Gastrocnemius medialis (tissue), 4 donors: ENCODE measurements around the gene ATRIP. TPM values are rescaled to one million over a fixed set of nuclear protein-coding genes. Genes with fewer than 3 reads are reported as not detected.

Source experiments
- ATAC-seq, 2 donors: fragments of 150-250 bp; one replicate each; pipeline ENCODE4 v1.9.1; 2016
- DNase-seq, 2 donors: peaks; one replicate each; pipeline ENCODE4 v3.0.0-alpha.2; 2019
- H3K27ac ChIP-seq, 4 donors: fragments of 200-600 bp; sonication (generic); 1 replicate in 1 of 4; 2 replicates in 3 of 4; pipeline ENCODE4 v1.5.1; 2016 to 2018; ENCODE audit warnings: mild to moderate bottlenecking in 2 of 4, moderate library complexity in 1 of 4
- H3K27me3 ChIP-seq, 3 donors: fragments of 200-600 bp; sonication (generic) in 2 of 3; 1 replicate in 1 of 3; 2 replicates in 2 of 3; pipeline versions ENCODE4 v1.5.1 to v1.6.0; 2016 to 2019; ENCODE audit warnings: mild to moderate bottlenecking in 1 of 3, moderate library complexity in 1 of 3
- H3K36me3 ChIP-seq, 2 donors: fragments of 200-600 bp; sonication (generic) in 1 of 2; one replicate each; pipeline ENCODE4 v1.5.1; 2017 to 2018
- H3K4me1 ChIP-seq, 2 donors: fragments of 200-600 bp; sonication (generic) in 1 of 2; one replicate each; pipeline ENCODE4 v1.5.1; 2016 to 2017; ENCODE audit warnings: mild to moderate bottlenecking in 2 of 2
- H3K4me3 ChIP-seq, 4 donors: fragments of 200-600 bp; sonication (generic) in 3 of 4; 1 replicate in 1 of 4; 2 replicates in 3 of 4; pipeline ENCODE4 v1.5.1; 2016 to 2019; ENCODE audit warnings: mild to moderate bottlenecking in 2 of 4
- H3K9me3 ChIP-seq, 3 donors: fragments of 200-600 bp; sonication (generic) in 2 of 3; 1 replicate in 1 of 3; 2 replicates in 2 of 3; pipeline ENCODE4 v1.5.1; 2016 to 2019
- POLR2A ChIP-seq, 2 donors: fragments of 450-650 bp; IDR thresholded peaks; one replicate each; pipeline ENCODE4 v1.6.1; 2017; ENCODE audit warnings: antibody characterized with exemption in 2 of 2, mild to moderate bottlenecking in 2 of 2, moderate library complexity in 2 of 2
- in situ Hi-C, 4 donors: fragments of 200-750 bp; cut with MboI; loops; one replicate each; pipeline versions ENCODE4 v1.15.0 to v1.8.0; 2017; ENCODE audit warnings: low sequenced_read_pairs in 4 of 4
- intact Hi-C: fragments of 100-400 bp; cut with DNase I; formaldehyde crosslinking; loops from one replicate; pipeline ENCODE4 v1.15.1; 2023; ENCODE audit warnings: low total_unique reads
- total RNA-seq, 4 donors: library from RNA; depleted of rRNA; stranded (reverse); fragments of >200 nt; gene quantifications; one replicate each; pipeline versions ENCODE4 v1.1.0 to v1.2.3, GENCODE V29; 2016
- TF ChIP-seq, protein P1 (sequence below), 5 experiments: fragments of 450-650 bp in 3 of 5; fragments of 200-600 bp in 2 of 5; sonication (generic) in 2 of 5; IDR thresholded peaks in 4 of 5; conservative IDR thresholded peaks in 1 of 5; 1 replicate in 4 of 5; 2 replicates in 1 of 5; pipeline ENCODE4 v1.5.1; 2016 to 2019; ENCODE audit warnings: antibody characterized with exemption in 5 of 5, mild to moderate bottlenecking in 3 of 5, moderate library complexity in 3 of 5

The ATRIP gene
- total RNA-seq, 4 donors from 2014 or later = 4.8 to 7.2 (median 7.0) TPM

DNA sequence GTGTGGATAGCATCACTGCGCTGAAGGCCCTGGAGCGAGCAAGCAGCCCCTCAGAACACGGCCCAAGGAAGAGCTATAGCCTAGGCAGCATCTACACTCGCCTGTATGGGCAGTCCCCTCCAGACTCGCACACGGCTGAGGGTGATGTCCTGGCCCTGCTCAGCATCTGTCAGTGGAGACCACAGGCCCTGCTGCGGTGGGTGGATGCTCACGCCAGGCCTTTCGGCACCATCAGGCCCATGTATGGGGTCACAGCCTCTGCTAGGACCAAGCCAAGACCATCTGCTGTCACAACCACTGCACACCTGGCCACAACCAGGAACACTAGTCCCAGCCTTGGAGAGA is 20.5 kb downstream of the ATRIP start:
- peaks cover 44 to 46% of the 10 kb centered on the region in 2 donors for H3K4me1 ChIP-seq
- no peaks in the 10 kb centered on the region for H3K27me3 ChIP-seq
- intact Hi-C loops = loop anchor here (5.0 kb wide), 2 partner anchors 140 to 220 kb away; partner anchors contain the start of genes NCKIPSD and UQCRC1
- TF ChIP-seq POLR2A (IDR thresholded peaks at IDR 0.05) = no peak
- TF ChIP-seq, protein P1, sequence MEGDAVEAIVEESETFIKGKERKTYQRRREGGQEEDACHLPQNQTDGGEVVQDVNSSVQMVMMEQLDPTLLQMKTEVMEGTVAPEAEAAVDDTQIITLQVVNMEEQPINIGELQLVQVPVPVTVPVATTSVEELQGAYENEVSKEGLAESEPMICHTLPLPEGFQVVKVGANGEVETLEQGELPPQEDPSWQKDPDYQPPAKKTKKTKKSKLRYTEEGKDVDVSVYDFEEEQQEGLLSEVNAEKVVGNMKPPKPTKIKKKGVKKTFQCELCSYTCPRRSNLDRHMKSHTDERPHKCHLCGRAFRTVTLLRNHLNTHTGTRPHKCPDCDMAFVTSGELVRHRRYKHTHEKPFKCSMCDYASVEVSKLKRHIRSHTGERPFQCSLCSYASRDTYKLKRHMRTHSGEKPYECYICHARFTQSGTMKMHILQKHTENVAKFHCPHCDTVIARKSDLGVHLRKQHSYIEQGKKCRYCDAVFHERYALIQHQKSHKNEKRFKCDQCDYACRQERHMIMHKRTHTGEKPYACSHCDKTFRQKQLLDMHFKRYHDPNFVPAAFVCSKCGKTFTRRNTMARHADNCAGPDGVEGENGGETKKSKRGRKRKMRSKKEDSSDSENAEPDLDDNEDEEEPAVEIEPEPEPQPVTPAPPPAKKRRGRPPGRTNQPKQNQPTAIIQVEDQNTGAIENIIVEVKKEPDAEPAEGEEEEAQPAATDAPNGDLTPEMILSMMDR (IDR thresholded peaks at IDR 0.05 in 4 of 5, conservative IDR thresholded peaks at IDR 0.05 in 1 of 5) = no peak
- no peaks in the 10 kb centered on the region for H3K9me3 ChIP-seq
- H3K27ac ChIP-seq = peak overlapping the region; percentile 99 to 100 (median 100)
- H3K4me3 ChIP-seq = peak overlapping the region; percentile 56 to 76 (median 70)
- no peak for DNase-seq
- in situ Hi-C loops = loop anchor here in 2 of 4 donors (5.0 to 10.0 kb wide), 2 partner anchors 78 to 90 kb away; partner anchors contain the start of gene PFKFB4 (in 1 of the 2)
- H3K36me3 ChIP-seq = peaks cover 0 to 10% of the 10 kb centered on the region in 2 donors
- no peak for ATAC-seq

DNA sequence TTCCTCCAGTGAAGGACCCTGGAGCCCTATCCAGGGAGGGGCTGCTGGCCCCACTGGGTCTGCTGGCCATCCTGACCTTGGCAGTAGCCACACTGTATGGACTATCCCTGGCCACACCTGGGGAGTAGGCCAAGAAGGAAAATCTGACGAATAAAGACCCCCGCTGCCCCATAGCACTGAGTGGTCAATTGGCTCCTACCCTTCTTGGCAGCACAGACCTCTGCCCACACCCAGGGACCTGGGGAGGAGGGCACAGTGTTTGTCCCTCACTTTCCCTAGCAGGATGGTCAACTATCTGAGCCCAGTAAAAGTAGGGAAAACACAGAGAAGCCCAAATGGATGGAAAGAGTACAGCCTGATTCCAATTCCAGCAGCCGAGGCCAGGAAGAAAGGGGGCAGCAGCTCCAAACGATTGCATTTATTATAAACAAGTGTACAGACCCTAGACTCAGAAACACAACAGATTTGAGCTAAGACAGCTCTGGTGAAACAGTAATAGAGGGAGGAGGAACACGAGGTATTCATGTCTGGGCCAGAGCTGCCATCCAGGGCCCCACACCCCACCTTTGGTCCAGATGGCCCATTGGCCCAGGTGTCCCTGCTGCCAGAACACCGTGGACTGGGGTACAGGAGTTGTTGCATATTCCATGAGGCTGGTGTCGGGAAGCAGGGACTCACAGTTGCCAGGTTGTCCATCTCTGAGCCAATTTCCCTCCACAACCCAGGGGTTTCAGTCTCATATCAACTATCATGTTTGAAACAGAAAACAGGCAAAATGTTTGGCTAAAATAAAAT is 21.1 kb downstream of the ATRIP start:
- in situ Hi-C loops = loop anchor here in 2 of 4 donors (5.0 to 10.0 kb wide), 2 partner anchors 77 to 90 kb away; partner anchors contain the start of gene PFKFB4 (in 1 of the 2)
- ATAC-seq (no peak), DNase-seq (no peak)
- Histone ChIP-seq H3K27me3 (no peaks in the 10 kb centered on the region), H3K36me3 (peaks cover 0 to 10% of the 10 kb centered on the region in 2 donors), H3K4me1 (peaks cover 50% of the 10 kb centered on the region in 2 donors), H3K27ac (peak overlapping the region; percentile 99 to 100 (median 100)), H3K4me3 (peak overlapping the region in 3 of 4 donors; percentile 56 to 76 (median 74)), H3K9me3 (no peaks in the 10 kb centered on the region)
- intact Hi-C loops = loop anchor here (5.0 kb wide), 2 partner anchors 140 to 220 kb away; partner anchors contain the start of genes NCKIPSD and UQCRC1
- TF ChIP-seq, protein P1 (IDR thresholded peaks at IDR 0.05 in 4 of 5, conservative IDR thresholded peaks at IDR 0.05 in 1 of 5) = no peak

DNA sequence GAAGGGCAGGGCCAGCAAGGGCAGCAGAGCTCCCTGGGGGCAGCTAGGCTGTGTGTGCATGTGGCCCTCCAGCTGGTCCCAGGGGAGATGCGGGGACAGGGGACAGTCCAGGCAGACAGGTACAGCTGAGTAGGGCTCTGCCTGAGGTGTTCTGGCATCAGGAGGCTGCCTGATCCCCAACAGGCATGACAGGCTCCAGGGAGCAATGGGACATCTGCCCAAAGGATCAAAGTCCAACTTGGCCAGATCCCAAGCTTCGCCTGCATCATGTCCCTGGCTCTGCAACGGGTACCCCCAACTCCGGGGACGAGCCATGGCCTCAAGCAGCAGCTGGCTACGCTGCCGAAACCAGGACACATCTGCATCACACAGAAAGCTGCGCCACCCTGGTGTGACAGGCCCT is 21.8 kb downstream of the ATRIP start:
- no peak overlapping the region for H3K4me3 ChIP-seq
- H3K4me1 ChIP-seq = peaks cover 52 to 55% of the 10 kb centered on the region in 2 donors
- peaks cover 0 to 10% of the 10 kb centered on the region in 2 donors for H3K36me3 ChIP-seq

DNA sequence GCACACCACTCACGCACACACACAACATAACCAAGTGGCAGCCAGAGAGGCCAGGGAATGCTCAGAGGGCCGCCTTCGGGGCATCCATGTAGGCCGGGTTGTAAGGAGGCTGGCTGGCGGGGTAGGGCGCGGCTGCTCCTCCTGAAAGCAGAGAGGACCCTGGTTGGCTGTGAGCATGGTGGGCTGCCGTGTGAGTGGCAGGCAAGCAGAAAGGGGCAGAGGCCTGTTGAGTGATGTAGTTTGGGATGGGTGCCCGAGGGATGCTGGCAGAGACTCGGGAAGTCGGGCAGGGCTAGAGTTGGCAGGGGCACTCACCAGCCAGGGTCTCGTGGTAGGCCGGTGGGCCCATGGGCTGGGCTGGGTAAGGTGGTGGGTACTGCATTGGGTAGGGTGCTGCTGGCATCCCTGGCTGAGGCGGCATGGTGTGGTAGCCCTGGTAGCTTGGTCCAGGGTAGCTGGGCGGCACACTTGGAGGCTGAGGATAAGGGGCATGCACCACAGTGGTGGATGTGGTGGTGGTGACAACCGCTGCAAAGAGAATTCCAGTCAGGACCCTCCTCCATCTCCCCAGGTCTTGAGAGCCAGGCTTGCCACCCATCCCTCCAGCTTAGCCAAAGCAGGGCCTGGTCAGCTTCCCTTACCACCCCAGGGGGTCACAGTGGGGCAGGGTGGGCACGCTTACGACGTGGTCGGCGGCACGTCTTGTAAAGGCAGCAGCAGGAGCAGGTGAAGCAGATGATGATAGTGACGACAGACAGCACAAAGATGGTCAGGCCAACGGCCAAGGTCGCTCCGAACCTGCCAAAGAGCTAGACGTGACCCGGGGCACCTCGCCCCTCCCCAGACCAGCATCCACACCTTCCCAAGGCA is 22.7 kb downstream of the ATRIP start:
- peaks cover 0 to 10% of the 10 kb centered on the region in 2 donors for H3K36me3 ChIP-seq
- in situ Hi-C loops (loop anchor here in 2 of 4 donors (5.0 to 10.0 kb wide), 2 partner anchors 76 to 88 kb away; partner anchors contain the start of gene PFKFB4 (in 1 of the 2)), intact Hi-C loops (loop anchor here (5.0 kb wide), 2 partner anchors 138 to 218 kb away; partner anchors contain the start of genes NCKIPSD and UQCRC1)
- no peaks in the 10 kb centered on the region for H3K27me3 ChIP-seq
- peaks cover 55 to 57% of the 10 kb centered on the region in 2 donors for H3K4me1 ChIP-seq
- ATAC-seq (no peak), DNase-seq (peak in 1 of 2 donors; percentile 17)
- H3K4me3 ChIP-seq = no peak overlapping the region
- H3K9me3 ChIP-seq = no peaks in the 10 kb centered on the region
- TF ChIP-seq, protein P1 (IDR thresholded peaks at IDR 0.05 in 4 of 5, conservative IDR thresholded peaks at IDR 0.05 in 1 of 5) = no peak
- no peak for TF ChIP-seq POLR2A (IDR thresholded peaks at IDR 0.05)
- peak overlapping the region in 2 of 4 donors; percentile 100 for H3K27ac ChIP-seq

More for the DNA sequence above, 21.8 kb downstream of the ATRIP start:
- no peaks in the 10 kb centered on the region for H3K27me3 ChIP-seq
- intact Hi-C loops (loop anchor here (5.0 kb wide), 2 partner anchors 139 to 219 kb away; partner anchors contain the start of genes NCKIPSD and UQCRC1), in situ Hi-C loops (loop anchor here in 2 of 4 donors (5.0 to 10.0 kb wide), 2 partner anchors 76 to 89 kb away; partner anchors contain the start of gene PFKFB4 (in 1 of the 2))
- H3K27ac ChIP-seq = peak overlapping the region; percentile 99 to 100 (median 100)
- TF ChIP-seq, protein P1 (IDR thresholded peaks at IDR 0.05 in 4 of 5, conservative IDR thresholded peaks at IDR 0.05 in 1 of 5) = no peak
- no peak for TF ChIP-seq POLR2A (IDR thresholded peaks at IDR 0.05)
- no peak for ATAC-seq
- no peak for DNase-seq
- no peaks in the 10 kb centered on the region for H3K9me3 ChIP-seq
